ENCODE data around the gene EFCAB6. TPM values are rescaled to one million over a fixed set of nuclear protein-coding genes. Genes with fewer than 3 reads are reported as not detected.

Gene EFCAB6
- polyA plus RNA-seq, 2 of the 4 experiments (the other 2 are of a cell fraction) = 0.46 to 1.2 TPM

DNA sequence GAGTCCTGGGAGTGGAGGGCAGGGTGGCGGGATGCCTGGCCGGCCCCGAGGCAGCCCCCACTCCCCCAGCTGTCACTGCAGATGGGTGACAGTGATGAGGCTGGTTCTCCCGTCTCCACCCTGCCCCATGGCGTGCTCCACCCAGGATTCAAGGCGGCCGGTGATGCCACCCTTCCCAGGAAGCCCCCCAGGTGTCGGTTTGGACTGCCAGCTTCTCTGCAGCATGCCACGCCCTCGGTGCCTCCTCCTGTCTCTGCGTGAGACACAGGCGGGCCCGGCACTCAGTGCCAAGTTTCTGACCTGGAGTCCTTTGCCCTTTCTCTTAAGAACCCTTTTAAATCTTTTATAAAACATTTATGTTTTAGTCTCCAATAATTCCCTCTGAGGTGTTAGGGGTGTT is 328.8 kb downstream of the EFCAB6 start:
- no peak overlapping the region for H3K4me3 ChIP-seq
- no peak overlapping the region for H3K4me2 ChIP-seq
- H3K4me1 ChIP-seq = no peaks in the 10 kb centered on the region
- TF ChIP-seq ZC3H11A (IDR thresholded peaks at IDR 0.05) (no peak), PHF8 (IDR thresholded peaks at IDR 0.05; ENCODE audit: borderline replicate concordance, low read depth) (no peak)
- TF ChIP-seq, protein P1, sequence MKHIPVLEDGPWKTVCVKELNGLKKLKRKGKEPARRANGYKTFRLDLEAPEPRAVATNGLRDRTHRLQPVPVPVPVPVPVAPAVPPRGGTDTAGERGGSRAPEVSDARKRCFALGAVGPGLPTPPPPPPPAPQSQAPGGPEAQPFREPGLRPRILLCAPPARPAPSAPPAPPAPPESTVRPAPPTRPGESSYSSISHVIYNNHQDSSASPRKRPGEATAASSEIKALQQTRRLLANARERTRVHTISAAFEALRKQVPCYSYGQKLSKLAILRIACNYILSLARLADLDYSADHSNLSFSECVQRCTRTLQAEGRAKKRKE (CRISPR knock-in tag; IDR thresholded peaks at IDR 0.05; ENCODE audit: low read depth) = no peak
- FAIRE-seq (no peak), DNase-seq (ENCODE audit: low read depth in 1 of 2, low spot score in 1 of 2) (no peak), ATAC-seq (no peak)
- WGBS (ENCODE audit: missing lambda C conversion rate) = 63% methylated on average over 12 of the region's 13 CpGs
- H3K9me3 ChIP-seq = no peaks in the 10 kb centered on the region
- ChIA-PET CTCF (no interaction called here), POLR2A (no interaction called here)
- H3K27ac ChIP-seq = no peak overlapping the region

DNA sequence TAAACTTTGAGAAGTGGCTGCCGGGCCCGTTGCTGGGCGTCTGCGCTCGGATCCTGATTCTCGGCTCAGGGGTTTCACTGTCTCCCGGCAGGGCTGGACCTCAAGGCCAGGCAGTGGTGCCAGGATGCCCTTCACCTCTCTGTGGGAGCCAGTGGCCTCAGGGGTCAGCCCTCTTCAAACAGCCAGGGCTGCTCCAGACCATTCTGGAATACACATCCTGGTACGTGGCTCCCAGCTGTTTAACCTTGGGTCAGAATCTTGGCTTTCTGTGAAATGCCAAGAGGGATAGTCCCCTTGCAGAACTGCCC is 329.8 kb downstream of the EFCAB6 start:
- H3K4me3 ChIP-seq = no peak overlapping the region
- CTCF ChIA-PET = interaction anchor here (0.5 kb wide), 1 partner anchor 27 kb away, joined by 3 read pairs; no protein-coding TSS in a partner anchor
- no peaks in the 10 kb centered on the region for H3K9me3 ChIP-seq
- no peak for FAIRE-seq
- no peak overlapping the region for H3K27ac ChIP-seq
- WGBS (ENCODE audit: missing lambda C conversion rate) = 69% methylated on average over 8 of the region's 8 CpGs
- H3K4me2 ChIP-seq = no peak overlapping the region
- POLR2A ChIA-PET = no interaction called here
- DNase-seq (ENCODE audit: low read depth in 1 of 2, low spot score in 1 of 2) = no peak
- no peaks in the 10 kb centered on the region for H3K4me1 ChIP-seq
- ATAC-seq = no peak
- no peak for TF ChIP-seq JUNB (IDR thresholded peaks at IDR 0.05)
- no peak for TF ChIP-seq HEYL (CRISPR knock-in tag; IDR thresholded peaks at IDR 0.05)
- no peak for TF ChIP-seq MAZ (IDR thresholded peaks at IDR 0.05; ENCODE audit: borderline replicate concordance, low read depth, low read length)
- TF ChIP-seq RAD21 (conservative IDR thresholded peaks at IDR 0.05 in 1 of 2, IDR thresholded peaks at IDR 0.05 in 1 of 2) = no peak
- TF ChIP-seq CHD2 (IDR thresholded peaks at IDR 0.05; ENCODE audit: low read length, partially characterized antibody) = no peak
- no peak for TF ChIP-seq HOXB5 (CRISPR knock-in tag; IDR thresholded peaks at IDR 0.05)
- TF ChIP-seq ZSCAN20 (CRISPR knock-in tag; IDR thresholded peaks at IDR 0.05) = no peak
- TF ChIP-seq, protein P2, sequence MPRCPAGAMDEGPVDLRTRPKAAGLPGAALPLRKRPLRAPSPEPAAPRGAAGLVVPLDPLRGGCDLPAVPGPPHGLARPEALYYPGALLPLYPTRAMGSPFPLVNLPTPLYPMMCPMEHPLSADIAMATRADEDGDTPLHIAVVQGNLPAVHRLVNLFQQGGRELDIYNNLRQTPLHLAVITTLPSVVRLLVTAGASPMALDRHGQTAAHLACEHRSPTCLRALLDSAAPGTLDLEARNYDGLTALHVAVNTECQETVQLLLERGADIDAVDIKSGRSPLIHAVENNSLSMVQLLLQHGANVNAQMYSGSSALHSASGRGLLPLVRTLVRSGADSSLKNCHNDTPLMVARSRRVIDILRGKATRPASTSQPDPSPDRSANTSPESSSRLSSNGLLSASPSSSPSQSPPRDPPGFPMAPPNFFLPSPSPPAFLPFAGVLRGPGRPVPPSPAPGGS (IDR thresholded peaks at IDR 0.05) = no peak
- TF ChIP-seq FOSL2 (IDR thresholded peaks at IDR 0.05) = no peak
- TF ChIP-seq FOSL2 (CRISPR knock-in tag; IDR thresholded peaks at IDR 0.05) = no peak
- TF ChIP-seq CBX8 (IDR thresholded peaks at IDR 0.05) = no peak
- TF ChIP-seq TFCP2L1 (CRISPR knock-in tag; IDR thresholded peaks at IDR 0.05) = no peak
- TF ChIP-seq RFX5 (IDR thresholded peaks at IDR 0.05) = no peak
- no peak for TF ChIP-seq EHF (CRISPR knock-in tag; IDR thresholded peaks at IDR 0.05)
- TF ChIP-seq NR3C1 (IDR thresholded peaks at IDR 0.05) = no peak
- no peak for TF ChIP-seq SREBF2 (IDR thresholded peaks at IDR 0.05)
- TF ChIP-seq NPAS2 (CRISPR knock-in tag; IDR thresholded peaks at IDR 0.05; ENCODE audit: borderline replicate concordance) = no peak
- no peak for TF ChIP-seq EHMT2 (IDR thresholded peaks at IDR 0.05; ENCODE audit: low read depth)
- no peak for TF ChIP-seq RCOR1 (IDR thresholded peaks at IDR 0.05; ENCODE audit: low read depth, low read length)
- TF ChIP-seq RARB (CRISPR knock-in tag; IDR thresholded peaks at IDR 0.05) = no peak

DNA sequence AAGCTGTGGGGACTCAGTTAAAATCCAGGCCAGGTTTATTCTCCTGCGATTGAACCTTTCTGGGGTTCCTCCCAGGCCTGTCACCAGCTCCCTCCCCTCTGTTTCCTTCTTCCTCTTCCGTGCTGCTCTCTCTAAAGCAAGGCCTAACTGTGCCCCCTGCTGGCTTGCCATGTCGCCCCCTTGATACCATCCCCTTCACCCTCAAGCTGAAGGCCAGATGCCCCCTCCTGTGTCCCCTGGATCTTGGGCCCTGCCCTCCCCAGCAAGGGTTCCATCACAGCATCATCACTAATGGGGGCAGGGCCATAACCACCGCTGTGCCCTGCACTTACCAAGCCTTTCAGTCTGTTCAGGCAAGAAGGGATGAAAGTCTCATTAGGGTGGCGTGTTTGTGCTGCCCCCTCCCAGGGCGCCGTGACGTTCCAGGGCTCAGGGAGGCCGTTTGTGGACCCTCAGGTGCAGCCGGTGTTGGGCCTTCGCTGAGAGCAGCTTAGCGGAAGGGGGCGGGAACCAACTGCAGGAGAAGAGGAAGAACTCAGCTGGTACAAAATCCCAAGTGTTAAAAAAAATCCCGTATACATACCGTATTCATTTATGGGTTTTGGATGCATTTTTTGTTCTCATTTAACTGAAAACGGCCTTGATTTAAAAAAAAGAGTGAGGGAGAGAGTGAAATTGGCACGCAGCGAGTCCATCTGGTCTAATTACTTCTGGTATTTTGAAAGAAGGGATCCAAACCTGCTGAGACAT is 330.4 kb downstream of the EFCAB6 start:
- CTCF ChIA-PET = no interaction called here
- no peak for FAIRE-seq

More for the DNA sequence above, 330.4 kb downstream of the EFCAB6 start:
- H3K4me1 ChIP-seq = no peaks in the 10 kb centered on the region
- DNase-seq (ENCODE audit: low read depth in 1 of 2, low spot score in 1 of 2) (no peak), ATAC-seq (peak in 1 of 2 experiments; percentile 34; a peak in 1 of 6 replicates)
- H3K4me3 ChIP-seq = no peak overlapping the region
- POLR2A ChIA-PET = no interaction called here
- no peak overlapping the region for H3K4me2 ChIP-seq
- WGBS (ENCODE audit: missing lambda C conversion rate) = 72% methylated on average over 17 of the region's 18 CpGs
- TF ChIP-seq RAD21 (conservative IDR thresholded peaks at IDR 0.05 in 1 of 2, IDR thresholded peaks at IDR 0.05 in 1 of 2) (peak in 1 of 2 experiments; percentile 18; a peak in 1 of 5 replicates), ZSCAN20 (CRISPR knock-in tag; IDR thresholded peaks at IDR 0.05) (no peak), HOXA7 (CRISPR knock-in tag; IDR thresholded peaks at IDR 0.05) (no peak), MAZ (IDR thresholded peaks at IDR 0.05; ENCODE audit: borderline replicate concordance, low read depth, low read length) (no peak)
- no peak overlapping the region for H3K27ac ChIP-seq
- H3K9me3 ChIP-seq = no peaks in the 10 kb centered on the region
